Anterior cingulate cortex (tissue), 58 donors: ENCODE results near the gene ASIC3.
A peak's percentile ranks its signal among the peaks of the same experiment; 100 is the strongest.
"Not testable (repeated sequence)": the region's sequence is repeated elsewhere in the genome, so short reads cannot be mapped to it uniquely, and the experiment has no call there.

Experiments used
- DNase-seq, 58 donors: peaks; one replicate each; lab custom pipeline; 2025; lab: John Stamatoyannopoulos, UW

Gene ASIC3

DNA sequence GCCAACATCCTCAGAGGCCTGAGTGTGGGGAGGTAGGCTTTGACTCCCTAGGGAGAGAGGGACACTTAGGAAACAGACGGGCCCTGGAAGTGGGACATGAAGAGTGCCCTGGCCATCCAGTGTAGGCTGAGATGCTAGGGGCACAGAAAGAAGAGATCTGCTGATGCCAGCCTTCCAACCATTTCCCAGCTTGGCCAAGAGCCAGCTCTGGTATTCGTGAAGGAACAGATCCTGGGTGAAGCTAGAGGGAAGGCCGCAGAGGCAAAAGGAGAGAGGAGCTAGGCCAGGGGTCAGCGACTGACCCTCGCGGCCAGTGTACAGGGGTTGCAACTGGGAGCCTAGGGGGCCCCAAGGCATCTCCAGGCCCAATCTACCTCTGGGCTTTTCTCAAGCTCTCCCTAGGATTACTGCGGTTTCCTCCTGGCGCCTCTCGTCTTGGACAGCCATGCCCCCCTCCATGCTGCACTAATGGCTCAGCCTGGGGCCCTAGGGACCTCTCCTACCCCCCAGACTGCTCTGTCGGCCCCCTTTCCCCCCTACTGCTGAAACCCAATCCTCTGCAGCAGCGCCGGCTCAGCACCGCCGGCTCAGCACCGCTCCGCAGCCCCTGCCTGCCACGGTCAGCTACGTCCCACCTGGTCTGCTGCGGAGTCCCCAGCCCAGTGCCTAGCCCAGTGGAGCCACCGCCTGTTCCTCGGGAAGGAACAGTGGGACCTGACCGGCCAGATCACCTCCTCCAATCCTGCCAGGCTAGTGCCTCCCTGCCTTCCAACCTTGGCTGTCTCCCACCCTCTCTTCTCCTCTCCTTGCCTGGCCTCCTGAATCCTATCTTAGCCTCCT, at the start of gene ASIC3:
TSS of gene ASIC3 (plus strand) at position 556 of the 840 bp plus-strand sequence. CDS start 355 bp downstream, outside the sequence.
- DNase-seq = peak in 1 of 58 donors; percentile 15

DNA sequence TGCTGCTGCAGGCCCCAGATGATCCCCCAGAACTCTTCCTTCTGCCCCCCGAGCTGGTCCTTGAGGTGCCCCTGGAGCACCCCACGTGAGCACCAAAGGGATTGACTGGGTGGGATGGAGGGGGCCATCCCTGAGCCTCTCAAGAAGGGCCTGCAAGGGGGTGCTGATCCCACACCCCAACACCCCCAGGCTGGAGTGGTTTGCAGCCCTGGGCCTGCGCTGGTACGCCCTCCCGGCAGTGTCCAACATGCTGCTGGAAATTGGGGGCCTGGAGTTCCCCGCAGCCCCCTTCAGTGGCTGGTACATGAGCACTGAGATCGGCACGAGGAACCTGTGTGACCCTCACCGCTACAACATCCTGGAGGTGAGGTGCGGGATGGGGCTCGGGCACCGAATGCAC, 49.3 kb upstream of the ASIC3 start:
- DNase-seq = no peak

DNA sequence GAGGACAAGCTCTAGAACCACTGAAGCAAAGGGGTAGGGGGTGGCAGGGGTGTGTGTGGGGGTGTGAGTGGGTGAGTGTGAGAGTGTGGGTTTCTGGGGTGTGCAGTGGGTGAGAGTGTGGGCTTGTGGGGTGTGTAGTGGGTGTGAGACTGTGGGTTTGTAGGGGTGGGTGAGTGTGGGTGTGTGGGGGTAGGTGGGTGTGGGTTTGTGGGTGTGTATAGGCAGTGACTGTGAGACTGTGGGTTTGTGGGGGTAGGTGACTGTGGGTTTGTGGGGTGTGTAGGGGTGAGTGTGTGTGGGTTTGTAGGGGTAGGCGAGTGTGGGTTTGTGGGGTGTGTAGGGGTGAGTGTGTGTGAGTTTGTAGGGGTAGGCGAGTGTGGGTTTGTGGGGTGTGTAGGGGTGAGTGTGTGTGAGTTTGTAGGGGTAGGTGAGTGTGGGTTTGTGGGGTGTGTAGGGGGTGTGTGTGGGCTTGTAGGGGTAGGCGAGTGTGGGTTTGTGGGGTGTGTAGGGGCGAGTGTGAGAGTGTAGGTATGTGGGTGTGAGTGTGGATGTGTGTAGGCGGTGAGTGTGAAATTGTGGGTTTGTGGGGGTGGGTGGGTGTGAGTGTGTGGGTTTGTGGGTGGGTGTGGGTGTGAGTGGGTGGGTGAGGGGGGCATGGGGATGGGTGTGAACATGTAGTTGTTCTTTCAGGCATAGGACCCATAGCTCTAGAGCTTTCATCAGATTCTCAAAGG, 48.7 kb upstream of the ASIC3 start:
- DNase-seq = no peak

DNA sequence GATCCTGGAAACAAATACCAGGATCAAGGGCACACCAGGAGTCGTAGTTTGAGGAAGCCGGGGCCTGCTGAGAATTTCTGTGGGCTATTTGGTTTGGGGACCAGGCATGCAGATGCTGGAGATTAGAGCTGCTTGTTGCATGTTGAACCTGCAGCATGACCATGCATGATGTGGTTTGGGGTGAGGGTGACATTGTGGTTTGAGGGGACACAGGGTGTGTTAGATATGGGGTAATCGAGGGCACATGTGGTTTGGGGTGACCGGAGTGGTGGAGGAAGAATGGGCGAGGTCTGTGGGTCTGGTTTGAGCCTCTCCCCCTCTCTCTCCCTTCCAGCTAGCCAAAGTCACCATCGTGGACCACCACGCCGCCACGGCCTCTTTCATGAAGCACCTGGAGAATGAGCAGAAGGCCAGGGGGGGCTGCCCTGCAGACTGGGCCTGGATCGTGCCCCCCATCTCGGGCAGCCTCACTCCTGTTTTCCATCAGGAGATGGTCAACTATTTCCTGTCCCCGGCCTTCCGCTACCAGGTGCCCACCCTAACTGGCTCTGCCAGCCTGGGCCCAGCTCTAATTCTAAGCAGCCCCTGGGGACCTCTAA, 47.3 kb upstream of the ASIC3 start:
- no peak for DNase-seq

DNA sequence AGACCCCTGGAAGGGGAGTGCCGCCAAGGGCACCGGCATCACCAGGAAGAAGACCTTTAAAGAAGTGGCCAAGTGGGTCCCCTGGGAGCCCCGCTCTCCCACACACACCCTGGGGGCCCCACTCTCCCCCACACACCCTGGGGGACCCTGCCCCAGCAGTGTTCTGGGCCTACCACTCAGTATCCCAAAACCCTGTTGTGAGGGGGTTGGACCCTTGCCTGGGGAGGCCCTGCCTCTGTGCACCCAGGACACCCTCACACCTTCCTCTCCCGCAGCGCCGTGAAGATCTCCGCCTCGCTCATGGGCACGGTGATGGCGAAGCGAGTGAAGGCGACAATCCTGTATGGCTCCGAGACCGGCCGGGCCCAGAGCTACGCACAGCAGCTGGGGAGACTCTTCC, 46.8 kb upstream of the ASIC3 start:
- DNase-seq = no peak

DNA sequence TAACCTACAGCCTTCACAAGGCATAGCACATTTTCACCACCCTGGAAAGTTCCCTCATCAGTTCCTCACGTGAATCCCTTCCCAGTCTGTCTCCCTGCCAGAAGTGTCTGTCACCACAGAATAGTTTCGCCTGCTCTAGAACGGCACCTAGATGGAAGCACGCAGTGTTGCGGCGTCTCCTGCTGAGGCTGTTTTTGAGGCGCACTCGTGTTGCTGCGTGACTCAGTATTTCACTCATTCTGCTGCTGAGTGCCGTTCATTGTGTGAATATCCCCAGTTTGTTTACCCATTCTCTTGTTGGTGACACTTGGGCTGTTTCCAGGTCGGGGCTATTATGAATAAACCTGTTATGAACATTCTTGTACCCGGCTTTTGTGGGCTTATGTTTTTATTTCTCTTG, 44.8 kb upstream of the ASIC3 start:
- no peak for DNase-seq

DNA sequence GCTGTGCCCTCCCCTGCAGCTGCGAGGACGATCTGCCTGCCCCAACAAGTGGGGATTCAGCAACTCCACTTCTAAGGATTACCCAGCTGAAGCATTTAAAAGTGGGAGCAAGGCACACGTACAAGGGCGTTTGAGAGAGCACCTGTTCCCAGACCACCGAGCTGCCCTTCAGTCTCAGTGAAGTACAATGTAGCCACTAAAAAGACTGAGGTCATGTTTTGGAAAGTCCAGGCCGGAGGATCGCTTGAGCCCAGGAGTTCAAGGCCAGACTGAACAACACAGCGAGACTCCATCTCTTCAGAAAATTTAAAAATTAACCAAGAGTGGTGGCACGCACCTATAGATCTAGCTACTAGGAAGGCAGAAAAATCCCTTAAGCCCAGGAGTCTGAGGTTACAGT, 42.8 kb upstream of the ASIC3 start:
- DNase-seq = no peak

DNA sequence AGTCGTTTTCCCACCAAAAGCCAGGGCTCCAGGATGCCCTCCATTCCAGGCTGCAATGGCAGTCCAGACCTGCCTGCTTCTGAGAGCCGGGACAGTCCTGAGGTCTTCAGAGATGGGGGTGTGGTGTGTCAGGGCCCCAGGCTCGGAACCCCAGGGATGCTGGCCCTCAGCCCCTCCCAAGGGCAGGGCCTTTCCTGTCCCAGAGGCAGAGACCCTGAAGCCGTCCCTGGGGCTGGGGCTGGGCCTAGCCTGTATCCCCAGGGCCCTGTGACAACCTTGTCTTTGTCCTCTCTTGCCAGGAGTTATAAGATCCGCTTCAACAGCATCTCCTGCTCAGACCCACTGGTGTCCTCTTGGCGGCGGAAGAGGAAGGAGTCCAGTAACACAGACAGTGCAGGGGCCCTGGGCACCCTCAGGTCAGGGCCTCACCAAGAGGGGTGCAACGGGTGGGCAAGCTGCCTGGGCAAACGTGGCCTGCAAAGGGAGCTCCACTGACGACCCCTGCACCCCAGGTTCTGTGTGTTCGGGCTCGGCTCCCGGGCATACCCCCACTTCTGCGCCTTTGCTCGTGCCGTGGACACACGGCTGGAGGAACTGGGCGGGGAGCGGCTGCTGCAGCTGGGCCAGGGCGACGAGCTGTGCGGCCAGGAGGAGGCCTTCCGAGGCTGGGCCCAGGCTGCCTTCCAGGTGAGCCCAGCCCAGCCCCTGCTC, 41.6 kb upstream of the ASIC3 start:
- no peak for DNase-seq

DNA sequence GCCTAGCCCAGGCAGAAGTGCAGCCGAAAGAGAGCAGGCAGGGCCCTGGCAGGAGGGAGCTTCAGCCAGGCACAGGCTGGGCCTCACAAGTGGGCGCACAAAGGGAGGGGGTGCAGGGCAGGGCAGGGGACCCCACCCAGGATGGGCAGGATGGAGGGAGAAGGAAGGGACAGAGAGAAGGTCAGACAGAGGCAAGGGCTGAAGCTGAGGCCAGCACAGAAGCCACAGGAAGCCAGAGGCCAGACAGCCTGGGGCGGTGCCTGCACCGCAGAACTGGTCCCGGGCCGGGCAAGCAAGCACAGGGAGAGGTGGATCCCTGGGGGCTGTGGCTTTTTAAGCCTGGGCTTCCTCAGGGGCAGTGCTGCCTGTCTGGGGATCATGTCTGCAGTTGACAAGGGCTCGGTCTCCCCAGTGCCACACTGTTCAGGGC, 40.8 kb upstream of the ASIC3 start:
- DNase-seq = no peak

DNA sequence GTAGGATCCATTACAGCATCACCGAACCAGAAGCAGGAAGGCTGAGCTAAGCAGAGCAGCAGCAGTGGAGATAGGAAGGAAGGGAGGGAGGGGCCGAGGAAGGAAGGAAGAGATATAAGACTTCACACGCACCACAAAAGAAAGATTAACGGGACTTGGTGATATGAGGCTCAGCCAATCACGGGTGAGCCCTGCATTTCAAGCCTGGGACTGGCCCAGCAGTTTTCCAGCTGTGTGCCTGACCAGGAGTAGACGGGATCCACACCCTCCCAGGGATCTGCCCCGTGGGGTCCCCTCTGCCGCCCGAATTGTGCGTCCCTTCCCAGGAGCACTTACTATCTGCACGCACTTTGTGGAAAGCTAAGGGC, 40.2 kb upstream of the ASIC3 start:
- no peak for DNase-seq

DNA sequence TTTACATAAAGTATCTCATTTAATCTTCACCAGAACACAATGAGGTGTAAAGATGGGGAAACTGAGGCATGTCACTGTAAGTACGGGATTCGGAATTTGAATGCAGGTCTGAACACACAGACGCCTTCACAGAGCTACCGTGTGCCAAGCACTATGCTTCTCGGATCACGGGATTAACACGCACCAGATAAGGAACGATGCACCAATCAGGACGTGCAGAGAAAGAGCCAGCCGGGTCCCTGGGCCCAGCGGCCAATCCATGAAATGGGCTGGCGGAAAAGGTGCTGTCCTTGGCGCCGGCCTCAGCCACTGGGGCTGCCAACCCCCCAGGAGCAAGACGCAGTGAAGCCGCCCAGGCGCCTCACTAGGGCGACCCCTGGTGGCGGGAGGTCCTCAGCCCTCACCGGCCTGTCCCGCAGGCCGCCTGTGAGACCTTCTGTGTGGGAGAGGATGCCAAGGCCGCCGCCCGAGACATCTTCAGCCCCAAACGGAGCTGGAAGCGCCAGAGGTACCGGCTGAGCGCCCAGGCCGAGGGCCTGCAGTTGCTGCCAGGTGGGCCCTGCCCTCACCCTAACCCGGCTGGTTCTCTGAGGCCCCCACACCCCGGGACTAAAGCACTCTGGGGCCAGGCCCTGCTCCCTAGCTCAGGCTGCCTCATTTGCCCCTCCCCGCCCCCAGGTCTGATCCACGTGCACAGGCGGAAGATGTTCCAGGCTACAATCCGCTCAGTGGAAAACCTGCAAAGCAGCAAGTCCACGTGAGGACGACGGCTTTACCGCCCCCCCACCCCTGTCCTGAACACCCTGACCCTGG, 39.6 kb upstream of the ASIC3 start:
- peak in 13 of 58 donors; percentile 4 to 42 (median 28) for DNase-seq

DNA sequence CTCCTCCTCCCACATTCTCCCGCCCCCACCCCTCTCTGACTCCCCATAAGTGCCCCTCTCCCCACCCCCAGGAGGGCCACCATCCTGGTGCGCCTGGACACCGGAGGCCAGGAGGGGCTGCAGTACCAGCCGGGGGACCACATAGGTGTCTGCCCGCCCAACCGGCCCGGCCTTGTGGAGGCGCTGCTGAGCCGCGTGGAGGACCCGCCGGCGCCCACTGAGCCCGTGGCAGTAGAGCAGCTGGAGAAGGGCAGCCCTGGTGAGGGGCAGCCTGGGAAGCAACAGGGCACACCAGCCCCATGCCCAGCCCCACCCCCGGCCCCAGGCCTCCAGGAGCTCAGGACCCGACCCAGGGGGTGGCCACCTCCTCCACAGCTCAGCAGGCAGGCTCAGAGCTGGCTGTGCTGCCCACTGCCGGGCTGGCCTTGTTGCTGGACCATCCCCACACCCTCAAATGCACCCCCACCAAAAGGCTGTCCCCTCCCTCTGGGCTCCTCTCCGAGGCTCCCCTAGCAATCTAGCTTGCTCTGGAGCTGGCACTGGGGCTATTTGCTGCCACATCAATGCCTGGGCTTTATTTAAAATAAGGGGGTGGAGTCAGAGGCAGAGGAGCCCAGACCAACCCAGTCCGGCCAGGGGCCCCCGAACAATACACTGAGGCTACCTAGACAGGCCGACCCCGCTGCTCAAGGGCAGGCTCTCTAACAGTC, 38.8 kb upstream of the ASIC3 start:
- DNase-seq = no peak

DNA sequence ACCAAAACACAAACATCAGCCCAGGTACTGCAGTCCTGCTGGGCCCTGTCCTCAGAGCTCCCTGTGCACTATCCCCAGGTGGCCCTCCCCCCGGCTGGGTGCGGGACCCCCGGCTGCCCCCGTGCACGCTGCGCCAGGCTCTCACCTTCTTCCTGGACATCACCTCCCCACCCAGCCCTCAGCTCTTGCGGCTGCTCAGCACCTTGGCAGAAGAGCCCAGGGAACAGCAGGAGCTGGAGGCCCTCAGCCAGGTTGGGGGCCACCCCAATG, 38.4 kb upstream of the ASIC3 start:
- no peak for DNase-seq

DNA sequence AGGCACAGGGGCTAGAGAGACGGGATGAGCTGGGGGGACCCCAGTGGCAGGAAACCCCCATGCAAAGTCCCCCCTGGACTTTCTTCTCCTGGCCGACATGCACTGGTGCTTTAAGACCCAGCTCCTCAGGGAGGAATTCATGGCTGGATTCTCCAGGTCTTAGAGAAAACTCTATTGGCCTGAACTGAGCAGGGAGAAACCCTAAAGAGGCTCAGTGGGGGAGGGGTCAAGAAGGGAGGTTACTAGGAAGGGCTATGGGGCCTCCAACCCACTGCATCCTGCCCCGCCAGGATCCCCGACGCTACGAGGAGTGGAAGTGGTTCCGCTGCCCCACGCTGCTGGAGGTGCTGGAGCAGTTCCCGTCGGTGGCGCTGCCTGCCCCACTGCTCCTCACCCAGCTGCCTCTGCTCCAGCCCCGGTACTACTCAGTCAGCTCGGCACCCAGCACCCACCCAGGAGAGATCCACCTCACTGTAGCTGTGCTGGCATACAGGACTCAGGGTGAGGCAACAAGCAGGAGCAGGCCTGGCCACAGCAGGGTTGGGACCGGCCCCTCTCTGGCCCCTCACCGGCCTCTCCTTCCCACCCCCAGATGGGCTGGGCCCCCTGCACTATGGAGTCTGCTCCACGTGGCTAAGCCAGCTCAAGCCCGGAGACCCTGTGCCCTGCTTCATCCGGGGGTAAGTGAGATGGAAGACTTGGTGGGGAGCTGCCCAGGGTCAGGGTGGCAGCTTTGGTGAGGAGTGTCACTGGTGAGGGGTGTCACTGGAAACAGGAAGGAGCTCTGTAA, 37.8 kb upstream of the ASIC3 start:
- no peak for DNase-seq

DNA sequence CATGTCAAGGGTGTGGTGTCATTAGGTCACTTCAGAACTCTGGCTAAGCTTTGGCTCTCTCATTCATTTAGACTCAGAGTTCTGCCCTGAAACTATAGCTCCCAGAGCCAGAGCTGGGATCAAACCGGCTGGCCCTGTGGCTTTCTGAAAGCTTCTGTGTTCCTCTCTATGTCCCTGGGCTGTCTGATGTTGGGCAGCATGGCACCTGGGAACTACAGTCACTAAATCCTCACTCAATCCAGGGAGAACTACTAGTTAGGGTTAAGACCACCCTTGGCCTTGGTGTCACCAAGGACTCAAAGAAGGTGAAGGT, 37.3 kb upstream of the ASIC3 start:
- no peak for DNase-seq

DNA sequence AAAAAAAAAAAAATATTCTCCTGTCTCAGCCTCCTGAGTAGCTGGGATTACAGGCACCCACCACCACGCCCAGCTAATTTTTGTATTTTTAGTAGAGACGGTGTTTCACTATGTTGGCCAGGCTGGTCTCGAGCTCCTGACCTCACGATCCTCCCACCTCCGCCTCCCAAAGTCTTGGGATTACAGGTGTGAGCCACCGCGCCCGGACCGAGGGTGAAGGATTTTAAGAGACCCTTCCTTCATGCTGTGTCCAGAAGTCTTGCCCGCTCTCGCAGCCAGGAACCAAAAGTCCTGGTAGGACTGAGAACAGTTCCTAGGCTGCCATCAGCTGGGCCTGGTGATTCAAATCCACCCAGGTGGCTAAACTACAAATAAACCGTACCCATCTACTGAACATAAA, 36.7 kb upstream of the ASIC3 start:
- DNase-seq = not testable (repeated sequence)

DNA sequence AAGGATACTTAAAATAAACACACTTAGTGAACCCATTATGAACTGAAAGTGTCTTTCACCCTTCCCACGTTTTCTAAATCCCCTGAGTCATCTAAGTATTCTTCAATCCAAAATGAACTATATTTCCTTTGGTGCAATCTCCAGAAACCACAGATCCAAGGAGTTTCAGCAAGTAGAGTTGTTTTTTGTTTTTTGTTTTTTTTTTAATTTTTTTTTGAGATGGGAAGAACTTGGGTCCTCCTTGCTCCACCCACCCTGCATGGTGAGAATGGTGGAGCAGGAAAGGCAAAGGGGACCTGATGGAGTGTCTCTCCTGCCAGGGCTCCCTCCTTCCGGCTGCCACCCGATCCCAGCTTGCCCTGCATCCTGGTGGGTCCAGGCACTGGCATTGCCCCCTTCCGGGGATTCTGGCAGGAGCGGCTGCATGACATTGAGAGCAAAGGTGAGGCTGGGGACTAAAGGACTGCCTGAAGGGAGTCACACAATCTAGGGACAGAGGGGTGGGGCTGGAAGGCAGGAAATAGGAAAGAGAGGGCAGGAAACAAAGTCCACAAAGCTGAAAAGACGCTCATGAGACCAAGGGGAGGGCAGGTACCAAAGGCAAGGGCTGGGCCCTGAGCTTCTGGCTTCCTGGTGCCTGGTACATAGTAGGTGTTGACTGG, 36.2 kb upstream of the ASIC3 start:
- DNase-seq = no peak

DNA sequence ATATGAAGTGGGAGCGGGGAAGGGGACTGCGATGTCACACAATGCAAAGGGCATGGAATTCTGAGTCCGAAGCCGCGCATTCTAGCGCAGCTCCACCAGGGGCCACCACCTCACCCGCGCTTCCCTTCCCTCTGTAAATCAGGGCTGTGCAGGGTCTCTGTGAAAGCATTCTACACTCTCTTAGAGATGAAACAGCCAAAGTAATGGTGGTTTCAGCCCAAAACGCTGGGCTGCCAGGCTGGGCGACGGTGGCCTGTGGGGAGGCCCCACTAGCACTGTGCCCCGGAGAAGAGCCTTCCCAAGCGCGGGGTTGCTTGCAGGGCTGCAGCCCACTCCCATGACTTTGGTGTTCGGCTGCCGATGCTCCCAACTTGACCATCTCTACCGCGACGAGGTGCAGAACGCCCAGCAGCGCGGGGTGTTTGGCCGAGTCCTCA, 35.4 kb upstream of the ASIC3 start:
- no peak for DNase-seq
